K562 (cell line): ENCODE results near the gene SH3BP4. TPM values are rescaled to one million over a fixed set of nuclear protein-coding genes. Genes with fewer than 3 reads are reported as not detected.

Experiments
- ATAC-seq: fragments of 200-7000 bp; cut with Tn5 transposase; 3 replicates; pipeline ENCODE4 v1.9.1; 2020; ENCODE audit warnings: moderate library complexity
- BruUV-seq: library from RNA; stranded (reverse); fragments of 400-500 nt; replicated peaks from 2 replicates; lab custom pipeline; 2021; lab: Mats Ljungman, UMichigan
- CTCF ChIA-PET: fragments of 300-600 bp; formaldehyde crosslinking; extraction: SDS; loops from one replicate; lab custom pipeline; 2021; ENCODE audit warnings: low intra/inter-chr PET ratio; lab: Yijun Ruan, JAX
- POLR2A ChIA-PET: fragments of 300-600, 350-650 bp; sonication (Branson Sonifier 250); formaldehyde crosslinking; extraction: SDS; loops from one replicate; lab custom pipeline; 2021; ENCODE audit warnings: antibody characterized with exemption, inconsistent platforms; lab: Yijun Ruan, JAX
- DNase-seq, 4 experiments: peaks; one replicate each; pipeline versions ENCODE4 v3.0.0 to v3.0.0-alpha.2; 2011 to 2018; ENCODE audit warnings: low spot score in 3 of 4, mixed read lengths in 3 of 4; ENCODE audit errors: extremely low read depth in 1 of 4
- FAIRE-seq: peaks from 2 replicates; lab custom pipeline; 2011; peaks lifted over from hg19 to GRCh38; lab: Jason Lieb, UNC
- H2AFZ ChIP-seq: 2 replicates; pipeline ENCODE4 v1.6.0; 2011; ENCODE audit warnings: low read depth, low read length, control low read depth, inconsistent platforms
- H3K27ac ChIP-seq: fragments of 200-600 bp; 3 replicates; pipeline ENCODE4 v1.8.0; 2011; ENCODE audit warnings: low read depth, mild to moderate bottlenecking, control low read depth, inconsistent platforms, low read length, moderate library complexity, mixed read lengths; ENCODE audit errors: extremely low read depth
- H3K27me3 ChIP-seq, 2 experiments: fragments of 300-600 bp in 1 of 2; 2 replicates in 1 of 2; 3 replicates in 1 of 2; pipeline versions ENCODE4 v1.6.0 to v1.8.0; 2011; ENCODE audit warnings: inconsistent platforms in 2 of 2, low read length in 2 of 2, mild to moderate bottlenecking in 1 of 2, mixed read lengths in 1 of 2, moderate library complexity in 1 of 2; ENCODE audit not compliant: control insufficient read depth in 2 of 2, insufficient read depth in 2 of 2
- H3K36me3 ChIP-seq: fragments of 300-600 bp; 3 replicates; pipeline ENCODE4 v1.8.0; 2011; ENCODE audit warnings: mild to moderate bottlenecking, low read length, inconsistent platforms; ENCODE audit not compliant: control insufficient read depth, insufficient read depth
- H3K4me1 ChIP-seq, 2 experiments: fragments of 200-600 bp in 1 of 2; replicated peaks in 1 of 2; 2 replicates in 1 of 2; 3 replicates in 1 of 2; pipeline versions ENCODE4 v1.5.1 to v1.8.0; 2011; ENCODE audit warnings: inconsistent platforms in 2 of 2, low read length in 2 of 2, mild to moderate bottlenecking in 1 of 2, mixed read lengths in 1 of 2, moderate library complexity in 1 of 2; ENCODE audit not compliant: control insufficient read depth in 2 of 2, insufficient read depth in 2 of 2
- H3K4me2 ChIP-seq: 2 replicates; pipeline ENCODE4 v1.6.1; 2011; ENCODE audit warnings: low read length, control low read depth, inconsistent platforms, mixed read lengths; ENCODE audit not compliant: insufficient read depth
- H3K4me3 ChIP-seq: fragments of 200-600 bp; sonication (generic), shearing (Covaris generic); 2 replicates; pipeline ENCODE4 v1.5.1; 2016; ENCODE audit warnings: control low read depth, inconsistent platforms
- H3K79me2 ChIP-seq: fragments of 200-600 bp; 3 replicates; pipeline ENCODE4 v1.8.0; 2011; ENCODE audit warnings: low read length, inconsistent platforms; ENCODE audit not compliant: control insufficient read depth, insufficient read depth
- H3K9ac ChIP-seq, 2 experiments: 2 replicates each; pipeline versions ENCODE4 v1.6.0 to v1.6.1; 2011; ENCODE audit warnings: low read depth in 2 of 2, low read length in 2 of 2, control low read depth in 1 of 2, inconsistent platforms in 1 of 2, mild to moderate bottlenecking in 1 of 2, mixed read lengths in 1 of 2; ENCODE audit not compliant: insufficient read depth in 1 of 2
- H3K9me1 ChIP-seq: one replicate; pipeline ENCODE4 v1.6.0; 2011; ENCODE audit warnings: inconsistent platforms, mild to moderate bottlenecking, low read length, moderate library complexity; ENCODE audit not compliant: control insufficient read depth, insufficient read depth
- H3K9me3 ChIP-seq: replicated peaks from 2 replicates; pipeline ENCODE4 v1.5.1; 2011; ENCODE audit warnings: low read depth, low read length, inconsistent platforms; ENCODE audit not compliant: control insufficient read depth, insufficient read depth
- H4K20me1 ChIP-seq: replicated peaks from 2 replicates; pipeline ENCODE4 v1.6.1; 2011; ENCODE audit warnings: low read length, inconsistent platforms, mixed read lengths; ENCODE audit not compliant: control insufficient read depth, insufficient read depth
- DDX20 ChIP-seq: fragments of 450-650 bp; IDR thresholded peaks from 2 replicates; pipeline ENCODE4 v1.6.1; 2016; ENCODE audit warnings: missing genetic modification characterization, low read depth, mild to moderate bottlenecking, missing compliant biosample characterization, moderate library complexity
- GABPB1 ChIP-seq: sonication (generic); formaldehyde crosslinking; IDR thresholded peaks from 2 replicates; pipeline ENCODE4 v1.8.0; 2022; ENCODE audit warnings: mild to moderate bottlenecking, missing genetic modification reagents
- GABPB2 ChIP-seq: fragments of 250-450 bp; sonication (Bioruptor Pico); conservative IDR thresholded peaks from 2 replicates; pipeline ENCODE4 v1.5.1; 2021; ENCODE audit warnings: mild to moderate bottlenecking
- HNRNPH1 ChIP-seq: fragments of 200-400 bp; formaldehyde crosslinking; optimal IDR thresholded peaks from 2 replicates; pipeline ENCODE3; 2017; ENCODE audit warnings: low read depth, mild to moderate bottlenecking, low read length, moderate library complexity
- NCOA4 ChIP-seq: fragments of 450-650 bp; IDR thresholded peaks from 2 replicates; pipeline ENCODE4 v1.6.1; 2018; ENCODE audit warnings: mild to moderate bottlenecking; ENCODE audit not compliant: partially characterized antibody
- PRPF4 ChIP-seq: fragments of 200-400 bp; formaldehyde crosslinking; IDR thresholded peaks from one replicate; pipeline ENCODE4 v1.6.1; 2017; ENCODE audit warnings: low read length, low read depth, mild to moderate bottlenecking; ENCODE audit not compliant: insufficient read depth, poor library complexity, severe bottlenecking
- YBX1 ChIP-seq: fragments of 450-650 bp; IDR thresholded peaks from 2 replicates; pipeline ENCODE4 v1.7.1; 2016; ENCODE audit warnings: mild to moderate bottlenecking
- ZNF146 ChIP-seq: IDR thresholded peaks from one replicate; pipeline ENCODE4 v1.6.1; 2018; ENCODE audit warnings: missing compliant biosample characterization; ENCODE audit not compliant: unreplicated experiment
- ZNF584 ChIP-seq: fragments of 200-800 bp; sonication (Bioruptor generic); IDR thresholded peaks from 2 replicates; pipeline ENCODE4 v1.6.1; 2016; ENCODE audit warnings: low read depth, mild to moderate bottlenecking, missing genetic modification characterization, missing compliant biosample characterization
- WGBS: fragments of 100-300 bp; shearing (Covaris generic); methylation state at CpG from one replicate; pipeline ENCODE4 v1.1.6; 2016; ENCODE audit warnings: low coverage, mixed read lengths; ENCODE audit not compliant: insufficient coverage; ENCODE audit errors: missing lambda C conversion rate; 5-methylcytosine and 5-hydroxymethylcytosine counted together
- in situ Hi-C: fragments of 300-500 bp; cut with MboI; formaldehyde crosslinking; loops from 4 replicates; pipeline ENCODE4 v1.15.0; 2018; ENCODE audit warnings: inconsistent platforms, mixed read lengths
- intact Hi-C: fragments of 100-400 bp; cut with micrococcal nuclease; formaldehyde crosslinking; loops from 2 replicates; pipeline ENCODE4 v1.14.2; 2022
- polyA plus RNA-seq, 8 experiments: library from polyadenylated mRNA; depleted of rRNA in 4 of 8; stranded (reverse) in 5 of 8; unstranded in 3 of 8; fragments of >200 nt; fragmentation: Nextera tagmentation in 2 of 8; fragmentation: Illumina TruSeq in 1 of 8; extraction: Ambion mirVana in 2 of 8; extraction: Trizol in 1 of 8; gene quantifications; 2 replicates each; pipeline versions ENCODE4 v1.2.1 to v1.2.3, GENCODE V29; 2011 to 2014; ENCODE audit warnings: inconsistent platforms in 1 of 8, missing spikeins in 1 of 8
- total RNA-seq, 7 experiments: library from RNA; depleted of rRNA in 6 of 7; stranded (reverse); fragments of >200 nt in 6 of 7; fragmentation: Illumina TruSeq in 2 of 7; extraction: Trizol in 2 of 7; gene quantifications; 2 replicates each; pipeline versions ENCODE4 v1.2.1 to v1.2.3, GENCODE V29; 2011 to 2021; ENCODE audit warnings: low replicate concordance in 1 of 7
- TF ChIP-seq, protein P1 (sequence below): fragments of 250-450 bp; sonication (Bioruptor Pico); IDR thresholded peaks from 2 replicates; pipeline ENCODE4 v1.8.0; 2022; ENCODE audit warnings: moderate library complexity, mild to moderate bottlenecking, inconsistent platforms
- TF ChIP-seq, protein P2 (sequence below), 2 experiments: IDR thresholded peaks; 2 replicates each; pipeline ENCODE4 v1.6.1; 2012; ENCODE audit warnings: improper control_type of control experiment in 2 of 2, low read depth in 2 of 2, low read length in 2 of 2, borderline replicate concordance in 1 of 2
- TF ChIP-seq, protein P3 (sequence below): fragments of 200-800 bp; sonication (Bioruptor generic); IDR thresholded peaks from 2 replicates; pipeline ENCODE4 v1.6.1; 2016; ENCODE audit warnings: missing genetic modification characterization, missing compliant biosample characterization

SH3BP4 gene
- total and polyA plus RNA-seq, 9 of the 15 experiments (the other 6 are each of a cell fraction or from before 2014, with no cell fraction given): 0.03 to 0.28 (median 0.27) TPM; not detected in 6

DNA sequence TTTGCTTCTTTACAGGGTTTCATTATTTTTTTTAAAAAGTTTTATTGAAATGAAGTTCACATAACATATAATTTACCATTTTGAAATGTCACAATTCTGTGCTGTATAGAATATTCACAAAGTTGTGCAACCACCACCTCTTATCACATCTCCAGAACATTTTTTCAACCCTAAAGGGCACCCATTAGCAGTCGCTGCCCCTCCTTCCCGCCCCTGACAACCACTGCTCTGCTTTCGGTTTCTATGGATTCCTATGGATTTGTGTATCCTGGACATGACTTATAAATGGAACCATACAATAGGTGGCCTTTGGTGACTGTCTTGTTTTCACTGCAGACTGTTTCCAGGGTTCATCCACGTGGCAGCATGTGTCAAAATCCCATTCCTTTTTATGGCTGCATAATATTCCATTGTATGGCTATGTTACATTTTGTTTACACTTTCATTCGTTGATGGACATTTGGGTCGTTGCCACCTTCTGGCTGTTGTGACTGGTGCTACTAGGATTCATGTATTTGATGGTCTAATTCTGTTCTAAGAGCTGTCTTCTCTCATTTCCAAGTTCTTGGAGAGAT is 52.6 kb downstream of the SH3BP4 start (continued):
- TF ChIP-seq HNRNPH1 (no peak), ZNF584 (CRISPR knock-in tag) (no peak), DDX20 (no peak), ZNF146 (CRISPR knock-in tag) (no peak), GABPB1 (no peak), PRPF4 (no peak)

DNA sequence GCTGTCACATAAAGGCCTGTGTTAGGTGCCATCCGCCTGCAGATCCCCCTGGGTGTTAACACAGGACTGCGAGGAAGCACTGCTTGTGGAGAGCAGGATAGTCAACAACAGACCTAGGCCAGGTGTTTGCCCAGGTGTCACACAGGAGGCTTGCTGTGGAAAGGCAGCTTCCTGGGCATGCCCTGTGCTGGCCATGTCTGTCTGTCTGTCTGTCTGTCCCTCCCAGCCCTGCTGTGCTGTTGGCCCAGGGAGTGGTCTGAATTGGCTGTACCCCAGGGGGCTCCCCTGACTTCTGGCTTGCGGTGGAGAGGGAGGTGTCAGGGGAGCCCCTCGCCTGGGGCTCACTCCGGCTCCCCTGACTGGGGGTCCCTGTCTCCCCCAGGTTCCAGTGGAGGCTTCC is 53.2 kb downstream of the SH3BP4 start:
- Histone ChIP-seq H3K9me1 (no peaks in the 10 kb centered on the region), H3K4me3 (no peak overlapping the region), H3K9me3 (no peaks in the 10 kb centered on the region), H2AFZ (no peak overlapping the region), H3K9ac (no peak overlapping the region), H3K79me2 (no peaks in the 10 kb centered on the region), H3K4me1 (peaks cover 0 to 3% of the 10 kb centered on the region in 2 experiments; a peak in 2 of 5 replicates), H3K4me2 (no peak overlapping the region), H4K20me1 (no peaks in the 10 kb centered on the region), H3K27me3 (peaks cover 2 to 42% of the 10 kb centered on the region in 2 experiments; a peak in 3 of 5 replicates), H3K27ac (no peak overlapping the region), H3K36me3 (no peaks in the 10 kb centered on the region)
- ATAC-seq (no peak), DNase-seq (no peak), FAIRE-seq (no peak)
- BruUV-seq: no TSS peak
- intact Hi-C loops: no loop called here
- ChIA-PET CTCF (no interaction called here), POLR2A (no interaction called here)
- 0% methylated on average over 1 of the region's 5 CpGs for WGBS
- in situ Hi-C loops: no loop called here
- no peak for TF ChIP-seq YBX1
- TF ChIP-seq, protein P1, sequence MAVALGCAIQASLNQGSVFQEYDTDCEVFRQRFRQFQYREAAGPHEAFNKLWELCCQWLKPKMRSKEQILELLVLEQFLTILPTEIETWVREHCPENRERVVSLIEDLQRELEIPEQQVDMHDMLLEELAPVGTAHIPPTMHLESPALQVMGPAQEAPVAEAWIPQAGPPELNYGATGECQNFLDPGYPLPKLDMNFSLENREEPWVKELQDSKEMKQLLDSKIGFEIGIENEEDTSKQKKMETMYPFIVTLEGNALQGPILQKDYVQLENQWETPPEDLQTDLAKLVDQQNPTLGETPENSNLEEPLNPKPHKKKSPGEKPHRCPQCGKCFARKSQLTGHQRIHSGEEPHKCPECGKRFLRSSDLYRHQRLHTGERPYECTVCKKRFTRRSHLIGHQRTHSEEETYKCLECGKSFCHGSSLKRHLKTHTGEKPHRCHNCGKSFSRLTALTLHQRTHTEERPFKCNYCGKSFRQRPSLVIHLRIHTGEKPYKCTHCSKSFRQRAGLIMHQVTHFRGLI: no peak
- no peak for TF ChIP-seq GABPB2
- TF ChIP-seq, protein P2, sequence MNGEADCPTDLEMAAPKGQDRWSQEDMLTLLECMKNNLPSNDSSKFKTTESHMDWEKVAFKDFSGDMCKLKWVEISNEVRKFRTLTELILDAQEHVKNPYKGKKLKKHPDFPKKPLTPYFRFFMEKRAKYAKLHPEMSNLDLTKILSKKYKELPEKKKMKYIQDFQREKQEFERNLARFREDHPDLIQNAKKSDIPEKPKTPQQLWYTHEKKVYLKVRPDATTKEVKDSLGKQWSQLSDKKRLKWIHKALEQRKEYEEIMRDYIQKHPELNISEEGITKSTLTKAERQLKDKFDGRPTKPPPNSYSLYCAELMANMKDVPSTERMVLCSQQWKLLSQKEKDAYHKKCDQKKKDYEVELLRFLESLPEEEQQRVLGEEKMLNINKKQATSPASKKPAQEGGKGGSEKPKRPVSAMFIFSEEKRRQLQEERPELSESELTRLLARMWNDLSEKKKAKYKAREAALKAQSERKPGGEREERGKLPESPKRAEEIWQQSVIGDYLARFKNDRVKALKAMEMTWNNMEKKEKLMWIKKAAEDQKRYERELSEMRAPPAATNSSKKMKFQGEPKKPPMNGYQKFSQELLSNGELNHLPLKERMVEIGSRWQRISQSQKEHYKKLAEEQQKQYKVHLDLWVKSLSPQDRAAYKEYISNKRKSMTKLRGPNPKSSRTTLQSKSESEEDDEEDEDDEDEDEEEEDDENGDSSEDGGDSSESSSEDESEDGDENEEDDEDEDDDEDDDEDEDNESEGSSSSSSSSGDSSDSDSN (IDR thresholded peaks at IDR 0.05; ENCODE audit: borderline replicate concordance in 1 of 2, low read depth in 2 of 2, low read length in 2 of 2): no peak
- TF ChIP-seq, protein P3, sequence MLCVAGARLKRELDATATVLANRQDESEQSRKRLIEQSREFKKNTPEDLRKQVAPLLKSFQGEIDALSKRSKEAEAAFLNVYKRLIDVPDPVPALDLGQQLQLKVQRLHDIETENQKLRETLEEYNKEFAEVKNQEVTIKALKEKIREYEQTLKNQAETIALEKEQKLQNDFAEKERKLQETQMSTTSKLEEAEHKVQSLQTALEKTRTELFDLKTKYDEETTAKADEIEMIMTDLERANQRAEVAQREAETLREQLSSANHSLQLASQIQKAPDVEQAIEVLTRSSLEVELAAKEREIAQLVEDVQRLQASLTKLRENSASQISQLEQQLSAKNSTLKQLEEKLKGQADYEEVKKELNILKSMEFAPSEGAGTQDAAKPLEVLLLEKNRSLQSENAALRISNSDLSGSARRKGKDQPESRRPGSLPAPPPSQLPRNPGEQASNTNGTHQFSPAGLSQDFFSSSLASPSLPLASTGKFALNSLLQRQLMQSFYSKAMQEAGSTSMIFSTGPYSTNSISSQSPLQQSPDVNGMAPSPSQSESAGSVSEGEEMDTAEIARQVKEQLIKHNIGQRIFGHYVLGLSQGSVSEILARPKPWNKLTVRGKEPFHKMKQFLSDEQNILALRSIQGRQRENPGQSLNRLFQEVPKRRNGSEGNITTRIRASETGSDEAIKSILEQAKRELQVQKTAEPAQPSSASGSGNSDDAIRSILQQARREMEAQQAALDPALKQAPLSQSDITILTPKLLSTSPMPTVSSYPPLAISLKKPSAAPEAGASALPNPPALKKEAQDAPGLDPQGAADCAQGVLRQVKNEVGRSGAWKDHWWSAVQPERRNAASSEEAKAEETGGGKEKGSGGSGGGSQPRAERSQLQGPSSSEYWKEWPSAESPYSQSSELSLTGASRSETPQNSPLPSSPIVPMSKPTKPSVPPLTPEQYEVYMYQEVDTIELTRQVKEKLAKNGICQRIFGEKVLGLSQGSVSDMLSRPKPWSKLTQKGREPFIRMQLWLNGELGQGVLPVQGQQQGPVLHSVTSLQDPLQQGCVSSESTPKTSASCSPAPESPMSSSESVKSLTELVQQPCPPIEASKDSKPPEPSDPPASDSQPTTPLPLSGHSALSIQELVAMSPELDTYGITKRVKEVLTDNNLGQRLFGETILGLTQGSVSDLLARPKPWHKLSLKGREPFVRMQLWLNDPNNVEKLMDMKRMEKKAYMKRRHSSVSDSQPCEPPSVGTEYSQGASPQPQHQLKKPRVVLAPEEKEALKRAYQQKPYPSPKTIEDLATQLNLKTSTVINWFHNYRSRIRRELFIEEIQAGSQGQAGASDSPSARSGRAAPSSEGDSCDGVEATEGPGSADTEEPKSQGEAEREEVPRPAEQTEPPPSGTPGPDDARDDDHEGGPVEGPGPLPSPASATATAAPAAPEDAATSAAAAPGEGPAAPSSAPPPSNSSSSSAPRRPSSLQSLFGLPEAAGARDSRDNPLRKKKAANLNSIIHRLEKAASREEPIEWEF (CRISPR knock-in tag): no peak
- TF ChIP-seq NCOA4: no peak
